ENCODE measurements around the gene GNAI2. TPM values are rescaled to one million over a fixed set of nuclear protein-coding genes. Genes with fewer than 3 reads are reported as not detected.

The GNAI2 gene
- total RNA-seq, 1 experiment from 2014 or later, result 151 TPM

GRCh38 chr3:50193746-50194127 lies 42.3 kb upstream of the GNAI2 start:
- H3K36me3 ChIP-seq (ENCODE audit: insufficient read depth, low read length), result no peaks in the 10 kb centered on the region
- no peak overlapping the region for H3K4me2 ChIP-seq (ENCODE audit: low read depth, low read length, poor library complexity, severe bottlenecking)
- no peak overlapping the region for H3K27ac ChIP-seq (ENCODE audit: low read length)
- no peak for DNase-seq
- no peaks in the 10 kb centered on the region for H3K9me3 ChIP-seq (ENCODE audit: low read length)
- H4K20me1 ChIP-seq (ENCODE audit: insufficient read depth, low read depth, low read length), result 0 out of 2 replicates have a peak, but pooled peaks cover 7% of the 10 kb centered on the region
- no peaks in the 10 kb centered on the region for H3K9me2 ChIP-seq (replicated peaks; ENCODE audit: insufficient read depth, low read length)
- H3K27me3 ChIP-seq (ENCODE audit: low read length), result no peaks in the 10 kb centered on the region
- H3K4me1 ChIP-seq (ENCODE audit: low read length), result peaks cover 5% of the 10 kb centered on the region; the same call in 1 of the 2 replicates
- H3K9ac ChIP-seq (ENCODE audit: low read length), result no peak overlapping the region
- no peak overlapping the region for H2AFZ ChIP-seq (ENCODE audit: low read length)
- no peaks in the 10 kb centered on the region for H3K79me2 ChIP-seq (ENCODE audit: low read length)
- no peak overlapping the region for H3K4me3 ChIP-seq (ENCODE audit: low read length)

DNA sequence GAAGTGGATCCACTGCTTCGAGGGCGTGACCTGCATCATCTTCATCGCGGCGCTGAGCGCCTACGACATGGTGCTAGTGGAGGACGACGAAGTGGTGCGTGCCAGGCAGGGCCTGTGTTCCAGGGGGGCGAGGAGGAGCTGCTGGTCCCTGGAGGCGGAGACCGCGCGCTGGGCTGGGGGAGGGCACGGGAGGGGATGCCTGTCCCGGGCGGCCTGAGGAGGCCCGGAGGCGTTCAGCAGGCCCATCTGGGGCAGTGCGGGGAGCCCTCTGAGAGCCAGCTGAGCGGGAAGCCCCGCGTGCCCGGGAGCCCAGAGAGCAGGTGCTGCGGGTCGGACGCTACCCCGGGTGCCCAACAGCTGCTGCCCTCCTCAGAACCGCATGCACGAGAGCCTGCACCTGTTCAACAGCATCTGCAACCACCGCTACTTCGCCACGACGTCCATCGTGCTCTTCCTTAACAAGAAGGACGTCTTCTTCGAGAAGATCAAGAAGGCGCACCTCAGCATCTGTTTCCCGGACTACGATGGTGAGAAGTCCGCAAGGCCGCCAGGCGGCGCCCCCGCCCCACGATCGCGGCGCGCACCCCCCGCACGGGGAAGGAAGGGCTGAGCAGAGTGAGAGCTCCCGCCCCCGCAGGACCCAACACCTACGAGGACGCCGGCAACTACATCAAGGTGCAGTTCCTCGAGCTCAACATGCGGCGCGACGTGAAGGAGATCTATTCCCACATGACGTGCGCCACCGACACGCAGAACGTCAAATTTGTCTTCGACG lies 41.7 kb upstream of the GNAI2 start:
- Histone ChIP-seq H2AFZ (ENCODE audit: low read length) (no peak overlapping the region), H3K9ac (ENCODE audit: low read length) (no peak overlapping the region)

DNA sequence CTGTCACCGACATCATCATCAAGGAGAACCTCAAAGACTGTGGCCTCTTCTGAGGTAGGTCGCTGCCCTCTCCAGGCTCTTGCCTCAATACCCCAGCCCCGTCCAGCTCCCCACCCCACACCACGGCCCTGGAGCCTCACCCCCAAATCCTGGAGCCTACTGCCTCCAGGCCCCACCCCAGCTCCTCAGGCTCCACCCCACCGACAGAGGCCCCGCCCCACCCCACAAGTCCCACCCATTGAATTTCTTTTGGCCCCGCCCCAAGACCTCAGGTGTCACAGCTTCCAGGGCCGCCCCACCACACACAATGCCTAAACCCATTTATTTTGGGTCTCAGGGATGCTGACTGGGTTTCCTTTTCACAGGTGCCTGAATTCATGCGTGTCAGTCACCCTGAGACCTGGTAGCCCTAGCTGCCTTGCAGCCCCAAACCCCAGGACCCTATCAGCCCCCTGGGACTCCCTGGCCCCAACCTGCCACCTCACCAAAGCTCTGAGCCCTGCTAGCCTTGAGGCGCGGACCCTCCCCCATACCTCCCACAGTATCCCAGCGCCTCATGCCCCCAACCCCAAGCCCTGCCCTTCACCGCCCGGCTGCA lies 41.0 kb upstream of the GNAI2 start:
- DNase-seq, result peak; percentile 74
- no peaks in the 10 kb centered on the region for H3K27me3 ChIP-seq (ENCODE audit: low read length)
- no peaks in the 10 kb centered on the region for H3K36me3 ChIP-seq (ENCODE audit: insufficient read depth, low read length)
- peaks cover 5% of the 10 kb centered on the region; the same call in 1 of the 2 replicates for H3K4me1 ChIP-seq (ENCODE audit: low read length)
- no peak overlapping the region for H3K4me3 ChIP-seq (ENCODE audit: low read length)
- H2AFZ ChIP-seq (ENCODE audit: low read length), result no peak overlapping the region
- no peaks in the 10 kb centered on the region for H3K9me3 ChIP-seq (ENCODE audit: low read length)
- H3K79me2 ChIP-seq (ENCODE audit: low read length), result no peaks in the 10 kb centered on the region
- H3K27ac ChIP-seq (ENCODE audit: low read length), result no peak overlapping the region
- H3K9ac ChIP-seq (ENCODE audit: low read length), result no peak overlapping the region
- 0 out of 2 replicates have a peak, but pooled peaks cover 7% of the 10 kb centered on the region for H4K20me1 ChIP-seq (ENCODE audit: insufficient read depth, low read depth, low read length)
- no peak overlapping the region for H3K4me2 ChIP-seq (ENCODE audit: low read depth, low read length, poor library complexity, severe bottlenecking)
- no peaks in the 10 kb centered on the region for H3K9me2 ChIP-seq (replicated peaks; ENCODE audit: insufficient read depth, low read length)

More for the DNA sequence above, 41.7 kb upstream of the GNAI2 start:
- Histone ChIP-seq H3K27ac (ENCODE audit: low read length) (no peak overlapping the region), H3K4me1 (ENCODE audit: low read length) (peaks cover 5% of the 10 kb centered on the region; the same call in 1 of the 2 replicates), H4K20me1 (ENCODE audit: insufficient read depth, low read depth, low read length) (0 out of 2 replicates have a peak, but pooled peaks cover 7% of the 10 kb centered on the region), H3K79me2 (ENCODE audit: low read length) (no peaks in the 10 kb centered on the region), H3K9me3 (ENCODE audit: low read length) (no peaks in the 10 kb centered on the region), H3K9me2 (replicated peaks; ENCODE audit: insufficient read depth, low read length) (no peaks in the 10 kb centered on the region), H3K36me3 (ENCODE audit: insufficient read depth, low read length) (no peaks in the 10 kb centered on the region), H3K27me3 (ENCODE audit: low read length) (no peaks in the 10 kb centered on the region), H3K4me3 (ENCODE audit: low read length) (no peak overlapping the region), H3K4me2 (ENCODE audit: low read depth, low read length, poor library complexity, severe bottlenecking) (no peak overlapping the region)
- DNase-seq, result peak; percentile 89

- H3K9ac ChIP-seq (ENCODE audit: low read length), result no peak overlapping the region
- no peaks in the 10 kb centered on the region for H3K79me2 ChIP-seq (ENCODE audit: low read length)
- peaks cover 5% of the 10 kb centered on the region; the same call in 1 of the 2 replicates for H3K4me1 ChIP-seq (ENCODE audit: low read length)
- H3K4me3 ChIP-seq (ENCODE audit: low read length), result no peak overlapping the region
- no peaks in the 10 kb centered on the region for H3K27me3 ChIP-seq (ENCODE audit: low read length)
- no peak for DNase-seq
- H3K27ac ChIP-seq (ENCODE audit: low read length), result no peak overlapping the region
- H4K20me1 ChIP-seq (ENCODE audit: insufficient read depth, low read depth, low read length), result 0 out of 2 replicates have a peak, but pooled peaks cover 7% of the 10 kb centered on the region
- H3K36me3 ChIP-seq (ENCODE audit: insufficient read depth, low read length), result no peaks in the 10 kb centered on the region
- H3K9me2 ChIP-seq (replicated peaks; ENCODE audit: insufficient read depth, low read length), result no peaks in the 10 kb centered on the region
- H2AFZ ChIP-seq (ENCODE audit: low read length), result no peak overlapping the region
- H3K4me2 ChIP-seq (ENCODE audit: low read depth, low read length, poor library complexity, severe bottlenecking), result no peak overlapping the region
- H3K9me3 ChIP-seq (ENCODE audit: low read length), result no peaks in the 10 kb centered on the region
Observed at GRCh38 chr3:50195501-50196252, 40.3 kb upstream of the GNAI2 start.

GRCh38 chr3:50196253-50196801 lies 39.7 kb upstream of the GNAI2 start:
- no peaks in the 10 kb centered on the region for H3K36me3 ChIP-seq (ENCODE audit: insufficient read depth, low read length)
- no peaks in the 10 kb centered on the region for H3K79me2 ChIP-seq (ENCODE audit: low read length)
- H3K9ac ChIP-seq (ENCODE audit: low read length), result no peak overlapping the region
- no peak overlapping the region for H3K4me2 ChIP-seq (ENCODE audit: low read depth, low read length, poor library complexity, severe bottlenecking)
- H3K9me3 ChIP-seq (ENCODE audit: low read length), result no peaks in the 10 kb centered on the region
- no peak overlapping the region for H3K27ac ChIP-seq (ENCODE audit: low read length)
- DNase-seq, result no peak
- no peaks in the 10 kb centered on the region for H3K27me3 ChIP-seq (ENCODE audit: low read length)
- H2AFZ ChIP-seq (ENCODE audit: low read length), result no peak overlapping the region
- H3K4me1 ChIP-seq (ENCODE audit: low read length), result no peaks in the 10 kb centered on the region
- no peak overlapping the region for H3K4me3 ChIP-seq (ENCODE audit: low read length)
- no peaks in the 10 kb centered on the region for H3K9me2 ChIP-seq (replicated peaks; ENCODE audit: insufficient read depth, low read length)
- H4K20me1 ChIP-seq (ENCODE audit: insufficient read depth, low read depth, low read length), result 0 out of 2 replicates have a peak, but pooled peaks cover 7% of the 10 kb centered on the region

- Histone ChIP-seq H4K20me1 (ENCODE audit: insufficient read depth, low read depth, low read length) (no peaks in the 10 kb centered on the region), H3K9me2 (replicated peaks; ENCODE audit: insufficient read depth, low read length) (no peaks in the 10 kb centered on the region), H2AFZ (ENCODE audit: low read length) (no peak overlapping the region), H3K27me3 (ENCODE audit: low read length) (no peaks in the 10 kb centered on the region), H3K4me1 (ENCODE audit: low read length) (no peaks in the 10 kb centered on the region), H3K36me3 (ENCODE audit: insufficient read depth, low read length) (no peaks in the 10 kb centered on the region), H3K27ac (ENCODE audit: low read length) (no peak overlapping the region), H3K9me3 (ENCODE audit: low read length) (no peaks in the 10 kb centered on the region), H3K79me2 (ENCODE audit: low read length) (no peaks in the 10 kb centered on the region), H3K4me2 (ENCODE audit: low read depth, low read length, poor library complexity, severe bottlenecking) (no peak overlapping the region), H3K4me3 (ENCODE audit: low read length) (no peak overlapping the region), H3K9ac (ENCODE audit: low read length) (no peak overlapping the region)
- no peak for DNase-seq
Observed at GRCh38 chr3:50201573-50202315, 34.3 kb upstream of the GNAI2 start.

- H4K20me1 ChIP-seq (ENCODE audit: insufficient read depth, low read depth, low read length), result no peaks in the 10 kb centered on the region
- H3K79me2 ChIP-seq (ENCODE audit: low read length), result no peaks in the 10 kb centered on the region
- H3K4me3 ChIP-seq (ENCODE audit: low read length), result no peak overlapping the region
- H3K9ac ChIP-seq (ENCODE audit: low read length), result no peak overlapping the region
- DNase-seq, result no peak
- no peak overlapping the region for H3K4me2 ChIP-seq (ENCODE audit: low read depth, low read length, poor library complexity, severe bottlenecking)
- H3K27ac ChIP-seq (ENCODE audit: low read length), result no peak overlapping the region
- H3K9me3 ChIP-seq (ENCODE audit: low read length), result no peaks in the 10 kb centered on the region
- no peak overlapping the region for H2AFZ ChIP-seq (ENCODE audit: low read length)
- H3K36me3 ChIP-seq (ENCODE audit: insufficient read depth, low read length), result no peaks in the 10 kb centered on the region
- no peaks in the 10 kb centered on the region for H3K4me1 ChIP-seq (ENCODE audit: low read length)
- H3K9me2 ChIP-seq (replicated peaks; ENCODE audit: insufficient read depth, low read length), result no peaks in the 10 kb centered on the region
- no peaks in the 10 kb centered on the region for H3K27me3 ChIP-seq (ENCODE audit: low read length)
Observed at GRCh38 chr3:50202353-50203112, 33.5 kb upstream of the GNAI2 start.

Measured in Karpas-422 (cell line).